Spleen (tissue), 7 donors: Measurements from ENCODE around the gene LIF.

ENCODE experiments used
- POLR2A ChIP-seq, 3 donors: fragments of 450-650 bp; IDR thresholded peaks; one replicate each; pipeline ENCODE4 v1.5.1; 2017; ENCODE audit warnings: antibody characterized with exemption in 3 of 3, mild to moderate bottlenecking in 1 of 3
- POLR2AphosphoS5 ChIP-seq, 3 donors: sonication (generic); formaldehyde crosslinking; IDR thresholded peaks; one replicate each; pipeline ENCODE4 v1.5.1; 2017; ENCODE audit warnings: antibody characterized with exemption in 3 of 3
- TF ChIP-seq, protein P1 (sequence below), 11 experiments: fragments of 200-600 bp in 7 of 11; fragments of 450-650 bp in 4 of 11; sonication (generic) in 4 of 11; IDR thresholded peaks in 8 of 11; conservative IDR thresholded peaks in 3 of 11; 1 replicate in 7 of 11; 2 replicates in 4 of 11; pipeline versions ENCODE4 v1.4.0 to v1.8.0; 2016 to 2021; ENCODE audit warnings: antibody characterized with exemption in 11 of 11, inconsistent platforms in 4 of 11, mild to moderate bottlenecking in 1 of 11
- donor health status: DM: no; HTN: no; CAD: no; lungs with moderate emphysema.
- donor health status: DM: no; HTN: no; CAD: no.
- donor health status: DM: no; HTN: no; CAD: no.

- TF ChIP-seq POLR2A (IDR thresholded peaks at IDR 0.05): no peak
- TF ChIP-seq, protein P1, sequence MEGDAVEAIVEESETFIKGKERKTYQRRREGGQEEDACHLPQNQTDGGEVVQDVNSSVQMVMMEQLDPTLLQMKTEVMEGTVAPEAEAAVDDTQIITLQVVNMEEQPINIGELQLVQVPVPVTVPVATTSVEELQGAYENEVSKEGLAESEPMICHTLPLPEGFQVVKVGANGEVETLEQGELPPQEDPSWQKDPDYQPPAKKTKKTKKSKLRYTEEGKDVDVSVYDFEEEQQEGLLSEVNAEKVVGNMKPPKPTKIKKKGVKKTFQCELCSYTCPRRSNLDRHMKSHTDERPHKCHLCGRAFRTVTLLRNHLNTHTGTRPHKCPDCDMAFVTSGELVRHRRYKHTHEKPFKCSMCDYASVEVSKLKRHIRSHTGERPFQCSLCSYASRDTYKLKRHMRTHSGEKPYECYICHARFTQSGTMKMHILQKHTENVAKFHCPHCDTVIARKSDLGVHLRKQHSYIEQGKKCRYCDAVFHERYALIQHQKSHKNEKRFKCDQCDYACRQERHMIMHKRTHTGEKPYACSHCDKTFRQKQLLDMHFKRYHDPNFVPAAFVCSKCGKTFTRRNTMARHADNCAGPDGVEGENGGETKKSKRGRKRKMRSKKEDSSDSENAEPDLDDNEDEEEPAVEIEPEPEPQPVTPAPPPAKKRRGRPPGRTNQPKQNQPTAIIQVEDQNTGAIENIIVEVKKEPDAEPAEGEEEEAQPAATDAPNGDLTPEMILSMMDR (IDR thresholded peaks at IDR 0.05 in 8 of 11, conservative IDR thresholded peaks at IDR 0.05 in 3 of 11): no peak
- TF ChIP-seq POLR2AphosphoS5 (IDR thresholded peaks at IDR 0.05): no peak
These were observed 49.2 kb downstream of the LIF start for GRCh38 chr22:30197389-30197788.
